Panc1 (cell line): Measurements from ENCODE around the gene IL20RB. TPM values are rescaled to one million over a fixed set of nuclear protein-coding genes. Genes with fewer than 3 reads are reported as not detected.

Experiments used
- ATAC-seq: fragments of 200-7000 bp; cut with Tn5 transposase; 2 replicates; pipeline ENCODE4 v1.9.1; 2020; ENCODE audit warnings: mild to moderate bottlenecking, moderate library complexity
- BruUV-seq: library from RNA; stranded (reverse); fragments of 400-500 nt; replicated peaks from 2 replicates; lab custom pipeline; 2021; lab: Mats Ljungman, UMichigan
- CTCF ChIA-PET: fragments of 300-600 bp; sonication (Branson Sonifier 250); formaldehyde crosslinking; loops from one replicate; lab custom pipeline; 2022; ENCODE audit warnings: antibody characterized with exemption; lab: Charles Lee
- POLR2A ChIA-PET: fragments of 300-600 bp; sonication (Branson Sonifier 250); formaldehyde crosslinking; loops from one replicate; lab custom pipeline; 2022; ENCODE audit warnings: antibody characterized with exemption; lab: Charles Lee
- DNase-seq: peaks from one replicate; pipeline ENCODE4 v3.0.0-alpha.2; 2010; ENCODE audit warnings: low read depth, low spot score
- H3K27ac ChIP-seq: 2 replicates; pipeline ENCODE4 v1.5.1; 2011; ENCODE audit warnings: mild to moderate bottlenecking, low read length, inconsistent platforms
- H3K27me3 ChIP-seq: fragments of 200-500 bp; sonication (Bioruptor generic); 2 replicates; pipeline ENCODE4 v1.6.0; 2014; ENCODE audit warnings: low read length, inconsistent platforms; ENCODE audit not compliant: control insufficient read depth, insufficient read depth
- H3K36me3 ChIP-seq: fragments of 200-500 bp; sonication (Bioruptor generic); 2 replicates; pipeline ENCODE4 v1.5.1; 2014; ENCODE audit warnings: inconsistent platforms, mild to moderate bottlenecking, low read length, moderate library complexity; ENCODE audit not compliant: control insufficient read depth, insufficient read depth
- H3K4me1 ChIP-seq: 2 replicates; pipeline ENCODE4 v1.5.1; 2011; ENCODE audit warnings: inconsistent platforms, mild to moderate bottlenecking, low read length, moderate library complexity; ENCODE audit not compliant: control insufficient read depth, insufficient read depth
- H3K4me3 ChIP-seq, 2 experiments: 2 replicates each; pipeline ENCODE4 v1.5.1; 2011 to 2012; ENCODE audit warnings: low read depth in 2 of 2, low read length in 2 of 2, mild to moderate bottlenecking in 2 of 2, inconsistent platforms in 1 of 2, moderate library complexity in 1 of 2
- H3K9me3 ChIP-seq: fragments of 200-500 bp; sonication (Bioruptor generic); 2 replicates; pipeline ENCODE4 v1.5.1; 2014; ENCODE audit warnings: low read depth, mild to moderate bottlenecking, inconsistent platforms, low read length, moderate library complexity; ENCODE audit not compliant: control insufficient read depth, insufficient read depth
- POLR2AphosphoS5 ChIP-seq: IDR thresholded peaks from 2 replicates; pipeline ENCODE4 v1.6.1; 2012; ENCODE audit warnings: mild to moderate bottlenecking, low read depth, low read length, moderate library complexity
- SIN3A ChIP-seq: IDR thresholded peaks from 2 replicates; pipeline ENCODE4 v1.6.1; 2012; ENCODE audit warnings: low read depth, mild to moderate bottlenecking, low read length, moderate library complexity, borderline replicate concordance; ENCODE audit not compliant: insufficient read depth
- TCF7L2 ChIP-seq: IDR thresholded peaks from 2 replicates; pipeline ENCODE4 v1.6.1; 2011; ENCODE audit warnings: mild to moderate bottlenecking, low read depth, low read length, inconsistent platforms
- in situ Hi-C: cut with HindIII; loops from 2 replicates; pipeline ENCODE4 v1.10.0; 2016; ENCODE audit warnings: low sequenced_read_pairs, low pct_unique_long_range_greater_than_20kb
- intact Hi-C: fragments of 100-400 bp; cut with micrococcal nuclease; formaldehyde crosslinking; loops from one replicate; pipeline ENCODE4 v1.10.0; 2022; ENCODE audit not compliant: unreplicated experiment
- total RNA-seq: library from RNA; stranded (reverse); gene quantifications from one replicate; pipeline ENCODE4 v1.2.1, GENCODE V29; 2021; ENCODE audit not compliant: unreplicated experiment
- TF ChIP-seq, protein P1 (sequence below): fragments of 450-650 bp; IDR thresholded peaks from 2 replicates; pipeline ENCODE4 v1.5.1; 2017; ENCODE audit warnings: mild to moderate bottlenecking
- TF ChIP-seq, protein P2 (sequence below), 2 experiments: IDR thresholded peaks; 2 replicates each; pipeline ENCODE4 v1.6.1; 2011 to 2012; ENCODE audit warnings: low read depth in 2 of 2, control low read depth in 1 of 2, low read length in 1 of 2, mild to moderate bottlenecking in 1 of 2, moderate library complexity in 1 of 2; ENCODE audit not compliant: insufficient read depth in 1 of 2

Gene IL20RB
- total RNA-seq, 1 experiment from 2014 or later: 1.7 TPM

GRCh38 chr3:137050281-137050680 lies 92.5 kb downstream of the IL20RB start:
- intact Hi-C loops: no loop called here
- Histone ChIP-seq H3K27me3 (peaks cover 3% of the 10 kb centered on the region), H3K4me3 (no peak overlapping the region), H3K9me3 (no peaks in the 10 kb centered on the region), H3K27ac (no peak overlapping the region), H3K36me3 (no peaks in the 10 kb centered on the region), H3K4me1 (no peaks in the 10 kb centered on the region)
- ChIA-PET CTCF (no interaction called here), POLR2A (no interaction called here)
- ATAC-seq: no peak
- in situ Hi-C loops: no loop called here
- DNase-seq: no peak
- no TSS peak for BruUV-seq
- TF ChIP-seq TCF7L2 (no peak), SIN3A (no peak), POLR2AphosphoS5 (no peak)
- TF ChIP-seq, protein P1, sequence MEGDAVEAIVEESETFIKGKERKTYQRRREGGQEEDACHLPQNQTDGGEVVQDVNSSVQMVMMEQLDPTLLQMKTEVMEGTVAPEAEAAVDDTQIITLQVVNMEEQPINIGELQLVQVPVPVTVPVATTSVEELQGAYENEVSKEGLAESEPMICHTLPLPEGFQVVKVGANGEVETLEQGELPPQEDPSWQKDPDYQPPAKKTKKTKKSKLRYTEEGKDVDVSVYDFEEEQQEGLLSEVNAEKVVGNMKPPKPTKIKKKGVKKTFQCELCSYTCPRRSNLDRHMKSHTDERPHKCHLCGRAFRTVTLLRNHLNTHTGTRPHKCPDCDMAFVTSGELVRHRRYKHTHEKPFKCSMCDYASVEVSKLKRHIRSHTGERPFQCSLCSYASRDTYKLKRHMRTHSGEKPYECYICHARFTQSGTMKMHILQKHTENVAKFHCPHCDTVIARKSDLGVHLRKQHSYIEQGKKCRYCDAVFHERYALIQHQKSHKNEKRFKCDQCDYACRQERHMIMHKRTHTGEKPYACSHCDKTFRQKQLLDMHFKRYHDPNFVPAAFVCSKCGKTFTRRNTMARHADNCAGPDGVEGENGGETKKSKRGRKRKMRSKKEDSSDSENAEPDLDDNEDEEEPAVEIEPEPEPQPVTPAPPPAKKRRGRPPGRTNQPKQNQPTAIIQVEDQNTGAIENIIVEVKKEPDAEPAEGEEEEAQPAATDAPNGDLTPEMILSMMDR: no peak
- TF ChIP-seq, protein P2, sequence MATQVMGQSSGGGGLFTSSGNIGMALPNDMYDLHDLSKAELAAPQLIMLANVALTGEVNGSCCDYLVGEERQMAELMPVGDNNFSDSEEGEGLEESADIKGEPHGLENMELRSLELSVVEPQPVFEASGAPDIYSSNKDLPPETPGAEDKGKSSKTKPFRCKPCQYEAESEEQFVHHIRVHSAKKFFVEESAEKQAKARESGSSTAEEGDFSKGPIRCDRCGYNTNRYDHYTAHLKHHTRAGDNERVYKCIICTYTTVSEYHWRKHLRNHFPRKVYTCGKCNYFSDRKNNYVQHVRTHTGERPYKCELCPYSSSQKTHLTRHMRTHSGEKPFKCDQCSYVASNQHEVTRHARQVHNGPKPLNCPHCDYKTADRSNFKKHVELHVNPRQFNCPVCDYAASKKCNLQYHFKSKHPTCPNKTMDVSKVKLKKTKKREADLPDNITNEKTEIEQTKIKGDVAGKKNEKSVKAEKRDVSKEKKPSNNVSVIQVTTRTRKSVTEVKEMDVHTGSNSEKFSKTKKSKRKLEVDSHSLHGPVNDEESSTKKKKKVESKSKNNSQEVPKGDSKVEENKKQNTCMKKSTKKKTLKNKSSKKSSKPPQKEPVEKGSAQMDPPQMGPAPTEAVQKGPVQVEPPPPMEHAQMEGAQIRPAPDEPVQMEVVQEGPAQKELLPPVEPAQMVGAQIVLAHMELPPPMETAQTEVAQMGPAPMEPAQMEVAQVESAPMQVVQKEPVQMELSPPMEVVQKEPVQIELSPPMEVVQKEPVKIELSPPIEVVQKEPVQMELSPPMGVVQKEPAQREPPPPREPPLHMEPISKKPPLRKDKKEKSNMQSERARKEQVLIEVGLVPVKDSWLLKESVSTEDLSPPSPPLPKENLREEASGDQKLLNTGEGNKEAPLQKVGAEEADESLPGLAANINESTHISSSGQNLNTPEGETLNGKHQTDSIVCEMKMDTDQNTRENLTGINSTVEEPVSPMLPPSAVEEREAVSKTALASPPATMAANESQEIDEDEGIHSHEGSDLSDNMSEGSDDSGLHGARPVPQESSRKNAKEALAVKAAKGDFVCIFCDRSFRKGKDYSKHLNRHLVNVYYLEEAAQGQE (IDR thresholded peaks at IDR 0.05; ENCODE audit: insufficient read depth in 1 of 2, low read depth in 2 of 2, low read length in 1 of 2): no peak

GRCh38 chr3:137052298-137052697 lies 94.5 kb downstream of the IL20RB start:
- no peak for ATAC-seq
- CTCF ChIA-PET: no interaction called here

More at GRCh38 chr3:137052298-137052697, 94.5 kb downstream of the IL20RB start:
- TF ChIP-seq SIN3A: no peak
- TF ChIP-seq, protein P1: no peak
- TF ChIP-seq TCF7L2: no peak
- TF ChIP-seq, protein P2 (IDR thresholded peaks at IDR 0.05; ENCODE audit: insufficient read depth in 1 of 2, low read depth in 2 of 2, low read length in 1 of 2): no peak
- TF ChIP-seq POLR2AphosphoS5: no peak
- H3K27ac ChIP-seq: no peak overlapping the region
- POLR2A ChIA-PET: no interaction called here
- H3K27me3 ChIP-seq: no peaks in the 10 kb centered on the region; the same call in none of the 2 replicates
- in situ Hi-C loops: no loop called here
- H3K4me3 ChIP-seq: no peak overlapping the region
- no peaks in the 10 kb centered on the region for H3K36me3 ChIP-seq
- H3K9me3 ChIP-seq: no peaks in the 10 kb centered on the region
- intact Hi-C loops: no loop called here
- DNase-seq: no peak
- BruUV-seq: no TSS peak
- no peaks in the 10 kb centered on the region for H3K4me1 ChIP-seq

Other genes with a start within 250 kb of the IL20RB start
- gene STAG1, start 205.6 kb upstream of the IL20RB start, total RNA-seq: 43.7 TPM
- gene SLC35G2, start 138.9 kb upstream of the IL20RB start, total RNA-seq: 15.0 TPM
- gene NCK1, start 95.8 kb upstream of the IL20RB start, total RNA-seq: 43.5 TPM